HFF-Myc (cell line): Measurements from ENCODE around the gene ADAMTS12.
A peak's percentile ranks its signal among the peaks of the same experiment; 100 is the strongest.

Experiments
- DNase-seq: peaks from one replicate; pipeline ENCODE4 v3.0.0-alpha.2; 2011; ENCODE audit warnings: low read depth; ENCODE audit errors: extremely low read depth
- H3K4me3 ChIP-seq: replicated peaks from 2 replicates; pipeline ENCODE4 v1.5.1; 2011; ENCODE audit warnings: low read depth, mild to moderate bottlenecking, control low read depth, low read length
- CTCF ChIP-seq: IDR thresholded peaks from 2 replicates; pipeline ENCODE4 v1.5.1; 2012; ENCODE audit warnings: mild to moderate bottlenecking, low read depth, low read length, control low read depth; ENCODE audit errors: missing control alignments

The ADAMTS12 gene

GRCh38 chr5:33905381-33905780, 13.6 kb upstream of the ADAMTS12 start:
- H3K4me3 ChIP-seq: no peak overlapping the region
- TF ChIP-seq CTCF: no peak
- no peak for DNase-seq

GRCh38 chr5:33903118-33903517, 11.3 kb upstream of the ADAMTS12 start:
- no peak for DNase-seq
- TF ChIP-seq CTCF: no peak
- no peak overlapping the region for H3K4me3 ChIP-seq

GRCh38 chr5:33901156-33901555, 9.4 kb upstream of the ADAMTS12 start:
- TF ChIP-seq CTCF: no peak
- peak; percentile 43 for DNase-seq
- no peak overlapping the region for H3K4me3 ChIP-seq

- no peak overlapping the region for H3K4me3 ChIP-seq
- TF ChIP-seq CTCF: no peak
- DNase-seq: no peak
Measured at GRCh38 chr5:33894566-33894965, 2.8 kb upstream of the ADAMTS12 start.

- H3K4me3 ChIP-seq: peak overlapping the region; percentile 74
- no peak for TF ChIP-seq CTCF
- DNase-seq: peak; percentile 86
Measured at GRCh38 chr5:33892620-33893137, 889 bp upstream of the ADAMTS12 start.

- no peak for DNase-seq
- peak overlapping the region; percentile 74 for H3K4me3 ChIP-seq
- no peak for TF ChIP-seq CTCF
Measured at GRCh38 chr5:33891446-33891787, 373 bp downstream of the ADAMTS12 start.
